Measurements from ENCODE around the gene SFXN2.
"Not testable (repeated sequence)": the region's sequence is repeated elsewhere in the genome, so short reads cannot be mapped to it uniquely, and the experiment has no call there.

Gene SFXN2

DNA sequence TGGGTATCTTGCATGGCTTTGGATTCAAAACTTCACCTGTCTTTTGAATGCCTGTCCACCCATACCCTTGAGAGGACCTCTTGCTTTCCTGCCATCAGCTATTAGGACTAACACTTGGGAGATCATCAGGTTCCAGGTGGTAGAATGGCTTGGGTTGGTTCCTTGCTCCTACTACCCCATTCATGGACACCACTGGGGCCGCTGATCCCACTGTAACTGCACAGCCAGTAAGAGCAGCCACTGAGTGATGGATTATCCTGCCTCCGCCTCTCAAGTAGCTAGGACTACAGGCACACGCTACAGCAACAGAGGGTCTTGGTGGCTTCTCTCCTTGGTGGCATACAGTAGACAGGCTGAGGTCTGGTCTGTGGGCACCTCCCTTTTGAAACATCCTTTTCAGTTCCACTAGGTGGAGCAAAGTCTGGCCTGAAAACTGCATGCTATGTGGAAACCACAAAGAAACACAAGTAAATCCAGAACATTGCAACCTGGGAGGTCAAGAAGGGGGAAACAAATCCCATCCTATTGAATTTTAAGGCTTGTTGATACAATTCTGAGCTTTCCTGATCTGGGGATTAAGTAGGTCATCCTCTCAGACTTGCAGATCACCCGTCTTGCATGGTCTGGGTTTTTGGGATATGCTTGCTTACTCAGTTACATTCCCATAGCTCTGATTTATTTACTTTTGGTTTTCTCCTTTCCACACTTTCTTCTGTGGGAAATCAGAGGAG, 38.7 kb downstream of the SFXN2 start:
- peak; percentile 67 for DNase-seq (ENCODE audit: low read depth)

DNA sequence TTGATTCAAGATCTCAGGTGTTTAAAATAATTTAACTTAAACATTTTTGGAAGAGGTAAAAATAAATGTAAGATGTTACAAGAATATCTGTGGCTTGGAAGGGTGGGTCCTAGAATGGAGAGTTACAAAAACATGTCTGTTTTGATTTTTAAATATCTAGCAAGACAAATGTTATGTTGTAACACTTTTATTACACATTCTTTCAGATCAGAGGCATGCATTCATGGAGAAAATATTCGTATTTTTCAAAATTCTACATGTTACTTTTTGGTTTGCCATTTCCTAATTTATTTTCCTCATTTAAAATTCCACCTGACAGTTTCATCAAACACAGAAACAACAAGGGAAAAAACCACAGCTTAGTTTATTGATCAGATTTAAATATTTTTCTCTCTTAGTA, 39.3 kb downstream of the SFXN2 start:
- DNase-seq (ENCODE audit: low read depth) = no peak

DNA sequence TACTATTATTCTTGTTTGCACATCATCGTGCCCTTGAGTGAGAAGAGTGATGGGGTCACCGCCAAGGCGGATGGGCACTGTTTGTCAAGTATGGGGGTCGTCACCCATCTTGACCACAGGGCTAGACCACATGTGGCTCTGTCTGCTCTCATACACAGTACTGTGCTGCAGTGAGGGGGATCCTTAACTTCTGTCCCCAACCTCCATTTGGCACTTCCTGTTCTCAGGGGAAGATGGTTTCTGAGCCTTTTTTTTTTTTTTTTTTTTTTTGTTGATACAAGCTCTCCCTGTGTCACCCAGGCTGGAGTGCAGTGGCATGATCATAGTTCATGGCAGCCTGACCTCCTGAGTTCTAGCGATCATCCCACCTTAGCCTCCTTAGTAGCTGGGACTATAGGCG, 42.9 kb downstream of the SFXN2 start:
- DNase-seq (ENCODE audit: low read depth) = no peak

DNA sequence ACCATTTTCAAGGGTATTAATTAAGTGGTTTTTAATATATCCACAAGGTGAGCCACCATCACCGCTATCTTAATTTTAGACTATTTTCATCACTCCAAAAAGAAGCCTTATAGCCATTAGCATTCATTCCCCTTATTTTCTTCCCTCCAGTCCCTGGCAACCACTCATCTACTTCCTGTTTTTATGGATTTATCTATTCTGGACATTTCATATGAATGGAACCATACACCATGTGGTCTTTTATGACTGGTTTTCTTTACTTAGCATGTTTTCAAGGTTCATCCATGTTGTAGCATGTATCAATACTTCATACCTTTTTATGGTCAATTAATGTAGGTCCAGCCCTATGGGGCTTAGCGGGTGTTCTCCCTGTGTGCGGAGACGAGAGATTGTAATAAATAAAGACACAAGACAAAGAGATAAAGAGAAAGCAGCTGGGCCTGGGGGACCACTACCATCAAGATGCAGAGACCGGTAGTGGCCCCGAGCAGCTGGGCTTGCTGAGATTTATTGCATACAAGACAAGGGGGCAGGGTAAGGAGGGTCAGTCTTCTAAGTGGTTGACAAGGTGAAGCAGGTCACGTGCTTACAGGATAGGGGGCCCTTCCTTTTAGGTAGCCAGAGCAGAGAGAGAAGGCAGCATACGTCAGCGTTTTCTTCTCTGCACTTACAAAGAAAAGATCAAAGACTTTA, 44.0 kb downstream of the SFXN2 start:
- DNase-seq (ENCODE audit: low read depth) = no peak

DNA sequence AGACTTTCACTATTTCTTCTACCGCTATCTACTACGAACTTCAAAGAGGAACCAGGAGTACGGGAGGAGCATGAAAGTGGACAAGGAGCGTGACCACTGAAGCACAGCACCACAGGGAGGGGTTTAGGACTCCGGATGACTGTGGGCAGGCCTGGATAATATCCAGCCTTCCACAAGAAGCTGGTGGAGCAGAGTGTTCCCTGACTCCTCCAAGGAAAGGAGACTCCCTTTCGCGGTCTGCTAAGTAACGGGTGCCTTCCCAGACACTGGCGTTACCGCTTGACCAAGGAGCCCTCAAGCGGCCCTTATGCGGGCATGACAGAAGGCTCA, 44.5 kb downstream of the SFXN2 start:
- not testable (repeated sequence) for DNase-seq (ENCODE audit: low read depth)

DNA sequence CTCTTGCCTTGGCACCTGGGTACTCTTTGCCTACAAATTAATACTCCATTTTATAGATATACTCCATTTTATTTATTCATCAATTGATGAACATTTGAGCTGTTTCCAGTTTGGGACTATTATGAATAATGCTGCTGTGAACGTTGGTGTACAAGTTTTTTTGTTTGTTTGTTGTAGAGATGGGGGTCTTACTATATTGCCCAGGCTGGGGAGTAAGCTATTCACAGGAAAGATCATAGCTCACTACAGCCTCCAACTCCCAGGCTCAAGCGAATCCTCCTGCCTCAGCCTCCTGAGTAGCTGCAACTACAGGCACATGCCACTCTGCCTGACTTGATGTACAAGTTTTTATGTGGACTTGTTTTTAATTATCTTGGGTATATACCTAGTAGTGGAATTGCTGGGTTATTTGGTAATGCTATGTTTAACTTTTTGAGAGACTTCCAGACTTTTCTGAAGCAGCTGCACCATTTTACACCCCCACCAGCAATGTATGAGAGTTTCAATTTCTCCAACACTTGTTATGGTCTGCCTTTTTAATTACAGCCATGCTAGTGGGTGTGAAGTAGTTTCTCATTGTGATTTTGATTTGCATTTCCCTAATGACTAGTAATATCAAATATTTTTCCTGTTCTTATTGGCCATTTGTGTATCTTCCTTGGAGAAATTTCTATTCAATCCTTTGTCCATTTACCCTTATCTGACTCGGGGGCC, 45.2 kb downstream of the SFXN2 start:
- DNase-seq (ENCODE audit: low read depth) = no peak

DNA sequence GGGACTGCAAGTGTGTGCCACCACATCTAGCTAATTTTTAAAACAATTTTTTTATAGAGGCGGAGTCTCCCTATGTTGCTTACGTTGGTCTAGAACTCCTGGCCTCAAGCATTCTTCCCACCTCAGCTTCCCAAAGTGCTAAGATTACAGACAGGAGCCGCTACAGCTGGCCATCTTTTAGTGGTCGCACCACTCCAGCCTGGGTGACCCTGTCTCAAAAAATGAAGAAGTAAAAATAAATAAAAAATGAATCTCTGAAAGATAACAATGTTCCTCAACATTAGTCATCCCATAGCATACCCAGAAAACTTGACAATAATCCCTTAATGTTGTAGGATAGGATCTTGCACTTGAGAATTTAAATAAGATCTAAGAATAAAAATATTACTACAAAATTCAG, 47.5 kb downstream of the SFXN2 start:
- no peak for DNase-seq (ENCODE audit: low read depth)

DNA sequence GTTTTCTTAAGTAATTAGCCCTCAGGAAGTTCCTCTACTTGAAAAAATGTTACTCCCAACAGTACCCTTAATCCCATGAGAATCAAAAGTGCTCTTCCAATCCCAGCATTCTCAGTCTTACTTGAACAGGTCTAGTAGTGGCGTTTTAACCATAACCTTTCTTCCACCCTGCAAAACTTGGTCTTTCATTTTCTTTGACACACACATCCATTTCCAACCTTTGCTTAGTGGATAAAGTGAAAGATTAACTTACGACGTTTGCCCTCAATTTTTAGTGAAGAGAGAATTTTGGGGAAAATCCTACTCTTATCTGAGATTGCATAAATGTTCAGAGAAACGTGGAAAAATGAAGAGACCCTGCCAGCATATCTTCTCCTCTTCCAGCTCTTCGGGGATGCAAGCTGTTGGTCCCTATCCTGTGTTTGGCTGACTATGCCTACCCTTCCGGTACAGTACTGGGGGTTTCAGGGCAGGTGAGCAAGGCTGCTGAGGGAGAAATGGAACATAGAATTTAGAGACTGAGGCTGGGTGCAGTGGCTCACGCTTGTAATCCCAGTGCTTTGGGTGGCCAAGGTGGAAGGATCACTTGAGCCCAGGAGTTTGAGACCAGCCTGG, 48.1 kb downstream of the SFXN2 start:
- DNase-seq (ENCODE audit: low read depth) = no peak

DNA sequence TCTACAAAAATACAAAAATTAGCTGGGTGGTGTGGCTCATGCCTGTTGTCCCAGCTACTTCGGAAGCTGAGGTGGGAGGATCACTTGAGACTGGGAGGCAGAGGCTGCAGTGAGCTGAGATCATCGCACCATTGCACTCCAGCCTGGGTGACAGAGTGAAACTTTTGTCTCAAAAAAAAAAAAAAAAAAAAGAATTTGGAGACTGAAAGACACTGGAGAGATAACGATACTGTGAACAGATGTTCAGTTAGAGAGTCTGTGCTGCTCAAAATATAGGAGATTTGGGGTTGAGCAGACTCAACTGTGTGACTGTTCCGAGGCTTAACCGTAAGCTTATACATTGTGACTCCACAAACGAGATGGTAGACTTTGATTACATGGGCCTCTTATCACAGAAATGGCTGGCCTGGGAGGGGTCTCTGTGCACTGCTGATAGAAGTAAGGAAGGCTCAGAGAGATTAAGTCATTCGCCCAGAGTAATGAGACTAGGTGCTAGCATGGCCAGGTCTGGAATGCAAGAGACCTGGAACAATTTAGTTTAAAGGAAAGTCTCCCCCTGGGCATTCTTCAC, 48.7 kb downstream of the SFXN2 start:
- no peak for DNase-seq (ENCODE audit: low read depth)

DNA sequence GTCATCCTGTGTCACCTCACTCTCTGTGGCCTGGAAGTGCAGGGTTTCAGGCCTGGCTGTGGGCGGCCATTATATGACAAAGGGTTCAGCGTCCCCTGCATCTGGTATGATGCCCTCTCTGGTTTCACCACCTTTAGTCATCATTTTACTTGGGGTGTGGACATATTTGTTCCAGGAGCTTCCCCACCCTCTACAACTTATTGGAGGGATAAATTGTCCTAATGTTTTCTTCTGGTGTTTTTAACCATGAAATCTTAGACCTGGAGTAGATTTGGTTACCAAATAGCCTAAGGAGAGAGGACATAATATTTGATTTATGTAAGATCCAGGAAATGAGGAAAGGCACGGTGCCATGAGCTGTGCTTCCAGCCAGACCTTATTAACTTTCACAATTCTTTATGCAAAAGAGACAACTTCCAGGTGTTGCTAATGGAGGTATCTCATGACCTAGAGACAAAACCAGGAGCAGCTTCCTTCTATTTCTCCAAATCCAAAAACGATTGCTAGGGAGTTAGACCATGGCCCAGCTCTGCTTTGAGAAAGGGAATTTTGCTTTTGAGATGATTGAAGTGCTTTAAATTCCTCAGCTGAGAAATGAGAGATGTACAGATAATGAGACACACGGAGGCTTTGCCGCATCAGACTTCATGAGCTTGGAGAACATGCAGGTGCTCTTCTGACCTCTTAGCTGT, 50.2 kb downstream of the SFXN2 start:
- no peak for DNase-seq (ENCODE audit: low read depth)

DNA sequence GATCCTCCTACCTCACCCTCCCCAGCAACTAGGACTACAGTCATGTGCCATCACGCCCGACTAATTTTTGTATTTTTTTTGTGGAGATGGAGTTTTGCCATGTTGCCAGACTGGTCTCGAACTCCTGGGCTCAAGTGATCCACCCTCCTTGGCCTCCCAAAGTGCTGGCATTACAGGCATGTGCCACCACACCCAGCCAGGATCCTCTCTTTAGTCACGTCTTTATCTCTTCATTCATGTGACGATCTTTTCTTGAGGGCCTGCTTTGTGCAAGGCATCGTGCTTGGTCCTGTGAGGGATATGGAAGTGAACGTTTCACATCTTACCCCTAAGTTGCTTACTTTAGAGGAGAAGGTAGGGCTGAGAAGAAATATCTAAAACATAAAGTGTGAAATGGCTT, 50.9 kb downstream of the SFXN2 start:
- DNase-seq (ENCODE audit: low read depth) = no peak

DNA sequence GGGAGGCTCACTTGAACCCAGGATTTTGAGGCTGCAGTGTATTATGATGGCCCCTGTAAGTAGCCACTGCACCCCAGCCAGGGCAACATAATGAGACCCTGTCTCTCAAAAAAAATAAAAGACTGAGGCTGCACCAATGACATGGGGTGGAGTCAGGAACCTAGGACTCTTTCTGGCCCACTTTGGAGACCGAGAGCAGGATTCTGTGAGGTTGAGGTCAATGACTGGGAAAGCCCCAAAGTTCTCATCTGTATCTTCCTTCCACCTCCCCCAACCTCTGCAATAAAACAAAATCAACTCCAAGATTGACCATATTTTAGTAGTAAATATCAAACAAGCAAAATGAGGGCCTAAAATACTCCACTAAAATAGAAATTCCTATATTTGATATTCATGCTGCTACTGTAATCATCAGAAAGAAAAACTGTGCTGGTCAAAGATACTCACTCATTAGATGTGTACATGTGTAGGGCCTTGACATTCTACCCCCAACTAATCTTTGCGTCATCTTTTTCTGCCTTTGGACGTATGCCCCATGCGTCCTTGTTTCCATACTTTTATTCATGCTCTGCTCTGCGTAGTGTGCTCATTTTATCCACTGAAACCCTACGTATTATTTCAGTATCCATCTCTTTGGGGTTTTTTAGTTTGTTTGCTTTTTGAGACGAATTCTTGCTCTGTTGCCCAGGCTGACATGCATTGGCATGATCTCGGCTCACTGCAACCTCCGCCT, 53.2 kb downstream of the SFXN2 start:
- DNase-seq (ENCODE audit: low read depth) = no peak

DNA sequence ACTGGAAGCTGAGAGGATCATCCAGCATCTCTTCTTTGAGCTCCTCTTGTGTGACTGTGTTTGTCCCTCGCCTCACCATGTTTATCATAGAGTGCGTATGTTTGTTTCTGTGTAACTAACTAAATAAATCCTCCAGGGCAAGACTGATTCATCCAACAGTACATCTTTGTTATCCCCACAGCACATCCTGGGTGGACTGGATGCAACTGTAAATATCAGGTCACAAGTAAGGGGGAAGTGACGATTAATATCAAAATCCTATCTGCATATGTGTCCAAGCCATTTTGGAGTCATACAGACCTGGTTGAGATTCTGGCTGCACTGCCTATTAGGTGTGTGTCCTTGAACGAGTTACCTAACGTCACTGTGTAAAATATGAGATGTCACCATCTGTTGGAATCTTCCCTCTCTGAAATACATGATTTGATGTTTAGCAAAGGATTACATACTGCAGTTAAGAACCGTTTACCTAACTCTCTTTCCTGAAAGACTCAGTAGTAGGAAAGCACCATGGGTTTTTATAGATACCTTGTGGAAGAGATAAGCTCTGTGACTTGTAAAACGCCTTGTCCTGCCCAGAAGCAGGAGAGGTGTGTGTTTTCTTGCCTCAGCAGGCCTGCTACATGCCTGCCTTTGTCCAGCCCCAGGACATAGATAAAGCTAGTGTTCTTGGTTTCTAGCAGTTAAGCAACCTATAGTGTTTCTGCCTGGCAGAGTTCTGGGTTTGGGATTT, 55.1 kb downstream of the SFXN2 start:
- no peak for DNase-seq (ENCODE audit: low read depth)

DNA sequence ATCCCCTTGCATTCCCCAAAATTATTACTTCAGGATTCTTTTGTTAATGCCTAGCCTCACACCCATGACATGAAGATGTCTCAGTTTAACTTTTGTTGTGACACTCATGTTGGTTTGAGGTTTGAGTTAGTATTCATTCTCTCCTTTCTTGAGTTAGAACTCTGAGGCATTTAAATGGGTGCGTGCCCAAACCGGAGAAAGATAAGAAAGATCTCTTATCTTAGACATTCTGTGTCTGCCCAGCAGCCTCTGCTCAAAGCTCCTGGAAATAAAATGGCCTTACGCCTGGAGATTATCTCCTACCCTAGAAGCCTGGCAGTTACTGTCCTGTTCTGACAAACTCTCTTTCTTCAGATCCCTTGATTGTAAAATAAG, 55.7 kb downstream of the SFXN2 start:
- no peak for DNase-seq (ENCODE audit: low read depth)

DNA sequence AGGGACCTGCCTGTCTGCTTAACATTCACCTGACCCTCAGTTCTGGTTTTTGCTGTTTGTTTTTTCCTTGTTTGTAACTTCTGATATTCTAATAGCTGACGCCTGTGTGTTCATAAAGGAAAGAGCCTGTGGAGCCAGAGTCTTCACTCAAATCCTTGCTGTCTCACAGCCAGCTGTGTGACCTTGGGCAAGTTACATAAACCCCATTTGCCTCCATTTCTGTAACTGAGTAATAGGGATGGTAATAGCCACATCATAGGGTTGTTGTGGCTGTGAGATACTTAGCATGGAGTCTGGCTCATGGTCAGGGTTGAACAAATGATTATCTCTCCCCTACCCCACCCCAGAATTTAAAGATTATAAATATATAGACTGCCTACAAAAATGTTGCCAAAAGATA, 56.4 kb downstream of the SFXN2 start:
- DNase-seq (ENCODE audit: low read depth) = peak; percentile 54

DNA sequence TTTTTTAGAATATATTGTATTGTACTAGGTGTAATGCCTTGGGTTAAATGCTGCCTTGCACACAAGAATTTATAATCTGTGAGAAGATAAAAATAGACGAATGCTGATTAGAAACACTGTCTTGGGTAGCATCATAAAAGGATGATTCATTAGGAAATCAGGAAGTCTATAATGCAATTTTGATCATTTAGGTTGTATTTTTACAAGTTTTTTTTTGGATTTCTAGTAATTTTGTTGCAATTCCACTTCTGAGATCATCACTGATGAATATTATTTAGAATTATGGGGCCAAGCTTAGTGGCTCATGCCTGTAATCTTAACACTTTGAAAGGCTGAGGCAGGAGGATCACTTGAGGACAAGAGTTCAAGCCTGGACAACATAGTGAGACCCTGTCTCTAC, 58.9 kb downstream of the SFXN2 start:
- DNase-seq (ENCODE audit: low read depth) = no peak

DNA sequence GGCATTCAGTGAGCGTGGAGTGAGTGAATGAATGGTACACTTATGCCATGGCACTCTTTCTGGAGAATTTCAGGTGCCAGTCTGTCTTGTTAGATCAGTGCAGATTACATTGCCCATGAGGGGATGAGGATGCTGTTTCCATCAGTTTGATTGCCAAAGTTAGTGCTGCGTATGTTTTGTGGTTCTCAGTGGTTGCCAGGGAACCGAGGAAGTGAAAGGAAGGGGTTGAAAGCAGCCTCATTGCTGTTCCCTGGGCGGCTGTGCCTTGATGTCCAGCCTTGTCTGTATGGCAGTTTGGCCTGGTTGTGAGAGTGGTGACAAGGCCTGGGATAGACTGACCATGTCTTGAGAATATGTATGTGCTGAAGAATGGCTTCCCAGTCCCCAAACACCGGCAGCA, 59.5 kb downstream of the SFXN2 start:
- DNase-seq (ENCODE audit: low read depth) = peak; percentile 54

DNA sequence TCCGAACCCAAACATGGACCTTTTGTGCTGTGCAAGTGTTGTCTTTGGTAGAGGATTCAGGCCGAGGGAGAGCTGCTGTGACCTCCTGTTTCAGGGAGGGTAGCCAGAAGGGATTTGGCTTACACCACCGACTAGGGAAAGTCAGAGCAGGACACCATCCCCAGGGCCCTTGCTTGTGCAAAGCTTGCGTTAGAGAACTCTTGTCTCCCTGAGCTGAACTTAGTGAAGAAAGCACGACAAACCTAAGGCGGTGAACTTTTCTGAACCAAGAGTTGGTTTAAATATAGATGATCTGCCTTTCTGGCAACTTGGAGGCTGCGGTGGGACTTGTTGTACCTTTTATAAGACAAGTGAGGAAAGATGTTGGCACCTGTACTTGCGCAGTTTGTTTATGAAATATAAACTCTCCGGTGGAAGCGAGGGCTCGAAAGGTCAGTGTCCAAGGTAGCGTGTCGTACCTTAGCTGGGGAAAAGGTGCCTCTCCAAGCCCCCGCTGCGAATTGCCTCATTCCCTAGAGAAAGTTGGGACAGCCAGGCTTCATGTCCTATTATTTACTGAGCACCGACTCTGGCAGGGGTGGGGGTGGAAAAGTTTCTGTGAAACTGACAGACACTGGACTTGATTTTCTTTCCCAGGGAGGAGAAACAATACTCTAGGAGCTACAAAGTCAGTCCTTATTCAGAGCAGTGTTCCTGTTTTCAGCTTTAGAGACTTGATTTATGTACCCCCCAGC, 60.9 kb downstream of the SFXN2 start:
- DNase-seq (ENCODE audit: low read depth) = peak; percentile 65

DNA sequence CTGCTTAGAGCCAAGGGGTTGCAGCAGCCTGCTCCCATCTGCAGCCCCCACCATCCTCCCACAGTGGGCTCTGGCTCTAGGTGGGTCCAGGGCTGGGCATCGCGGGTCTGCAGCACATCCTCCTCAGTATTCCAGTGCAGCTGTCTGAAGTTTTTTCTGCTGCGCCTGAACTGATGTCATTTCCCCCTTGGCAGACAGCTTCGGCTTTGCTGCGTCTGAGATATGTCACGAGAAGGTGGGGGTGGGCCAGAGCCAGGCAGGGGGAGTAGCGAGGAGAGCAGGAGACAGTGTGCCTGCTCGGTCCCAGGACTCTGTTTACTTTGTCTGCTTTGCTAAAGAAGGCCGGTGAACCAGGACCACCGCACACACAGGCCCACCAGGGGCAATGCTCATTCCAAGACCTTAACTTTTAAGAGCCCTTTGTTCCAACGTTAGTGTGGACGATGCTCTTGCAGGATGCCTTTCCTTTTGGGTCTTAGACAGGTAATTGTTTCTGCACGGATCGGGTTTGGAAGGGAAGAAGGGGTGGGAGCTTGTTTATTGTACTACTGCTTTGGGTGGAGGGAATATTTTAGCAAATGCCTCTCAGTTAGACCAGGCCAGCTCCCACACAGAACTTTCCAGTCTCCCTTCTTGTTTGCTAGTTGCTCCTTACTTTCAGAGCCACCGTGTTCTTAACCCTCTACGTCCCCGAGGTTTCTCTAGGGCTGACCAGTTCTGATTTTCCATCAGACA, 61.7 kb downstream of the SFXN2 start:
- peak; percentile 80 for DNase-seq (ENCODE audit: low read depth)
